B cell (primary cell): Measurements from ENCODE around the gene RNGTT. TPM values are rescaled to one million over a fixed set of nuclear protein-coding genes. Genes with fewer than 3 reads are reported as not detected.

Experiments
- ATAC-seq: fragments of 200-7000 bp; cut with Tn5 transposase; one replicate; pipeline ENCODE4 v1.10.0; 2021; ENCODE audit warnings: low read depth, mild to moderate bottlenecking, moderate number of reproducible peaks, moderate library complexity
- CTCF ChIA-PET: fragments of 350-600 bp; sonication (Branson Sonifier 250); formaldehyde crosslinking; loops from one replicate; lab custom pipeline; 2021; ENCODE audit warnings: antibody characterized with exemption, inconsistent platforms; lab: Charles Lee
- POLR2A ChIA-PET: fragments of 350-600 bp; sonication (Branson Sonifier 250); formaldehyde crosslinking; loops from one replicate; lab custom pipeline; 2021; ENCODE audit warnings: antibody characterized with exemption; lab: Charles Lee
- DNase-seq: peaks from one replicate; pipeline ENCODE4 v3.0.0; 2013
- H2AFZ ChIP-seq: 2 replicates; pipeline ENCODE4 v1.6.1; 2012; ENCODE audit warnings: mild to moderate bottlenecking, low read depth, low read length; ENCODE audit not compliant: insufficient read depth, poor library complexity, severe bottlenecking
- H3K27ac ChIP-seq, 2 donors: 1 replicate in 1 of 2; 2 replicates in 1 of 2; pipeline ENCODE4 v1.5.1; 2012 to 2013; ENCODE audit warnings: low read length in 2 of 2, mild to moderate bottlenecking in 2 of 2, moderate library complexity in 1 of 2
- H3K27me3 ChIP-seq, 4 experiments: fragments of 200-600 bp in 1 of 4; sonication (generic) in 1 of 4; replicated peaks in 1 of 4; 1 replicate in 2 of 4; 2 replicates in 2 of 4; pipeline versions ENCODE4 v1.6.1 to v1.7.0; 2013 to 2016; ENCODE audit warnings: low read length in 3 of 4, mild to moderate bottlenecking in 2 of 4, mixed read lengths in 1 of 4, moderate library complexity in 1 of 4; ENCODE audit not compliant: insufficient read depth in 4 of 4, control insufficient read depth in 3 of 4; ENCODE audit errors: control extremely low read depth in 1 of 4
- H3K36me3 ChIP-seq, 2 experiments: replicated peaks in 1 of 2; 1 replicate in 1 of 2; 2 replicates in 1 of 2; pipeline versions ENCODE4 v1.6.1 to v1.7.1; 2013; ENCODE audit warnings: low read length in 1 of 2; ENCODE audit not compliant: insufficient read depth in 2 of 2, control insufficient read depth in 1 of 2; ENCODE audit errors: control extremely low read depth in 1 of 2, extremely low read depth in 1 of 2
- H3K4me1 ChIP-seq, 2 donors: fragments of 200-600 bp in 1 of 2; sonication (generic) in 1 of 2; 1 replicate in 1 of 2; 2 replicates in 1 of 2; pipeline versions ENCODE4 v1.5.1 to v1.6.1; 2013 to 2017; ENCODE audit warnings: low read length in 2 of 2; ENCODE audit not compliant: control insufficient read depth in 2 of 2, insufficient read depth in 2 of 2
- H3K4me2 ChIP-seq: replicated peaks from 2 replicates; pipeline ENCODE3; 2012; ENCODE audit warnings: mild to moderate bottlenecking, low read depth, low read length; ENCODE audit not compliant: poor library complexity, severe bottlenecking
- H3K4me3 ChIP-seq, 5 experiments: fragments of 200-600 bp in 1 of 5; sonication (generic) in 1 of 5; 1 replicate in 3 of 5; 2 replicates in 2 of 5; pipeline versions ENCODE4 v1.5.1 to v1.7.0; 2011 to 2016; ENCODE audit warnings: low read length in 4 of 5, mild to moderate bottlenecking in 4 of 5, low read depth in 2 of 5, control low read depth in 1 of 5, moderate library complexity in 1 of 5; ENCODE audit not compliant: insufficient read depth in 1 of 5; ENCODE audit errors: control extremely low read depth in 1 of 5, extremely low read depth in 1 of 5
- H3K79me2 ChIP-seq: fragments of 200-600 bp; sonication (generic); one replicate; pipeline ENCODE4 v1.6.0; 2016; ENCODE audit warnings: low read length; ENCODE audit not compliant: control insufficient read depth, insufficient read depth
- H3K9ac ChIP-seq: fragments of 200-600 bp; sonication (generic); 2 replicates; pipeline ENCODE4 v1.6.1; 2017; ENCODE audit warnings: mild to moderate bottlenecking, low read length, moderate library complexity
- H3K9me3 ChIP-seq, 3 donors: one replicate each; pipeline versions ENCODE4 v1.6.1 to v1.7.1; 2013; ENCODE audit warnings: low read length in 2 of 3; ENCODE audit not compliant: control insufficient read depth in 2 of 3, insufficient read depth in 1 of 3; ENCODE audit errors: control extremely low read depth in 1 of 3
- H4K20me1 ChIP-seq: 2 replicates; pipeline ENCODE4 v1.6.0; 2012; ENCODE audit warnings: mild to moderate bottlenecking, low read length; ENCODE audit not compliant: insufficient read depth, control insufficient read depth, poor library complexity, severe bottlenecking
- H3K27ac Mint-ChIP-seq: one replicate; pipeline ENCODE4 v1.8.0; 2021; ENCODE audit warnings: mixed read lengths
- H3K27me3 Mint-ChIP-seq: one replicate; pipeline ENCODE4 v1.8.0; 2021; ENCODE audit warnings: mixed read lengths
- H3K4me1 Mint-ChIP-seq: one replicate; pipeline ENCODE4 v1.8.0; 2021; ENCODE audit warnings: mixed read lengths
- H3K4me3 Mint-ChIP-seq: one replicate; pipeline ENCODE4 v1.8.0; 2021; ENCODE audit warnings: mixed read lengths
- H3K9me3 Mint-ChIP-seq: one replicate; pipeline ENCODE4 v1.8.0; 2022; ENCODE audit warnings: mixed read lengths; ENCODE audit not compliant: insufficient read depth
- CTCF ChIP-seq: fragments of 200-600 bp; IDR thresholded peaks from one replicate; pipeline ENCODE4 v1.8.0; 2022; ENCODE audit warnings: antibody characterized with exemption, mild to moderate bottlenecking
- EZH2 ChIP-seq: IDR thresholded peaks from 2 replicates; pipeline ENCODE4 v1.6.1; 2012; ENCODE audit warnings: borderline replicate concordance, low read depth, mild to moderate bottlenecking, moderate library complexity, low read length; ENCODE audit not compliant: insufficient read depth, poor library complexity, severe bottlenecking
- WGBS: methylation state at CpG from one replicate; pipeline ENCODE4 v1.1.5; 2013; ENCODE audit warnings: missing lambda C conversion rate; ENCODE audit not compliant: insufficient coverage; 5-methylcytosine and 5-hydroxymethylcytosine counted together
- intact Hi-C: fragments of 100-400 bp; cut with micrococcal nuclease; formaldehyde crosslinking; loops from one replicate; pipeline ENCODE4 v1.10.0; 2022
- polyA plus RNA-seq: library from polyadenylated mRNA; depleted of rRNA; stranded (reverse); fragments of >200 nt; gene quantifications from 2 replicates; pipeline ENCODE4 v1.2.3, GENCODE V29; 2012
- total RNA-seq, 2 donors: library from RNA; stranded (reverse); fragments of 120-200 nt in 1 of 2; gene quantifications; 1 replicate in 1 of 2; 2 replicates in 1 of 2; pipeline versions ENCODE4 v1.2.3 to v1.2.4, GENCODE V29; 2013 to 2022

RNGTT gene
- total and polyA plus RNA-seq, 2 donors (not counting 1 experiment from before 2014, with no cell fraction given) = 10.8 to 29.1 TPM

GRCh38 chr6:88623531-88623930 is 339.9 kb downstream of the RNGTT start:
- no CpG with 5 or more reads among the region's 2 CpGs for WGBS
- Mint-ChIP-seq H3K27me3 (no peaks in the 10 kb centered on the region), H3K9me3 (no peaks in the 10 kb centered on the region), H3K4me1 (peaks cover 19% of the 10 kb centered on the region), H3K4me3 (no peak overlapping the region), H3K27ac (no peak overlapping the region)
- no peak for DNase-seq
- Histone ChIP-seq H3K4me3 (no peak overlapping the region), H3K4me1 (peaks cover 8 to 13% of the 10 kb centered on the region in 2 donors), H4K20me1 (no peaks in the 10 kb centered on the region), H3K9me3 (peaks cover 0 to 3% (median 2%) of the 10 kb centered on the region in 3 donors), H2AFZ (no peak overlapping the region), H3K27ac (no peak overlapping the region), H3K9ac (no peak overlapping the region), H3K27me3 (no peaks in the 10 kb centered on the region), H3K4me2 (no peak overlapping the region), H3K79me2 (no peaks in the 10 kb centered on the region), H3K36me3 (no peaks in the 10 kb centered on the region)
- intact Hi-C loops = loop anchor here (10.0 kb wide), 1 partner anchor 141 kb away; no protein-coding TSS in a partner anchor
- no peak for ATAC-seq
- TF ChIP-seq EZH2 (no peak), CTCF (no peak)
- CTCF ChIA-PET = no interaction called here
- POLR2A ChIA-PET = no interaction called here

GRCh38 chr6:88619951-88620350 is 343.5 kb downstream of the RNGTT start:
- TF ChIP-seq CTCF (no peak), EZH2 (no peak)
- WGBS = 100% methylated on average over 5 of the region's 7 CpGs
- ChIA-PET CTCF (interaction anchor here (0.6 kb wide), 1 partner anchor 727 kb away, joined by 3 read pairs; no protein-coding TSS in a partner anchor), POLR2A (no interaction called here)
- H3K79me2 ChIP-seq = no peaks in the 10 kb centered on the region
- H3K27ac Mint-ChIP-seq = peak overlapping the region; percentile 38
- peak overlapping the region; percentile 37 for H3K4me2 ChIP-seq
- H3K9ac ChIP-seq = no peak overlapping the region
- ATAC-seq (no peak), DNase-seq (peak; percentile 51)
- intact Hi-C loops = loop anchor here (10.0 kb wide), 2 partner anchors 145 to 455 kb away; partner anchors contain the start of gene CNR1
- no peaks in the 10 kb centered on the region for H4K20me1 ChIP-seq
- no peaks in the 10 kb centered on the region for H3K36me3 ChIP-seq
- H3K27ac ChIP-seq = peak overlapping the region in 1 of 2 donors; percentile 0
- peaks cover 36 to 44% of the 10 kb centered on the region in 2 donors for H3K4me1 ChIP-seq
- no peaks in the 10 kb centered on the region for H3K27me3 Mint-ChIP-seq
- peaks cover 0 to 5% (median 3%) of the 10 kb centered on the region in 3 donors for H3K9me3 ChIP-seq
- no peak overlapping the region for H3K4me3 Mint-ChIP-seq
- peak overlapping the region in 1 of 5 experiments; percentile 6 for H3K4me3 ChIP-seq
- no peaks in the 10 kb centered on the region for H3K27me3 ChIP-seq
- no peak overlapping the region for H2AFZ ChIP-seq
- H3K9me3 Mint-ChIP-seq = no peaks in the 10 kb centered on the region
- H3K4me1 Mint-ChIP-seq = peaks cover 39% of the 10 kb centered on the region
